GM12878 (cell line): Measurements from ENCODE around the gene ASPM. TPM values are rescaled to one million over a fixed set of nuclear protein-coding genes. Genes with fewer than 3 reads are reported as not detected.

Experiments used
- ATAC-seq: fragments of 200-7000 bp; cut with Tn5 transposase; 3 replicates; pipeline ENCODE4 v1.9.1; 2020; ENCODE audit warnings: mild to moderate bottlenecking, moderate library complexity
- BruUV-seq: library from RNA; stranded (reverse); fragments of 400-500 nt; replicated peaks from 2 replicates; lab custom pipeline; 2021; lab: Mats Ljungman, UMichigan
- CTCF ChIA-PET: fragments of 300-600 bp; sonication (Branson Sonifier 250); formaldehyde crosslinking; extraction: SDS; loops from one replicate; lab custom pipeline; 2021; ENCODE audit warnings: inconsistent platforms; lab: Yijun Ruan, JAX
- POLR2A ChIA-PET: fragments of 350-600 bp; formaldehyde crosslinking; extraction: SDS; loops from one replicate; lab custom pipeline; 2021; ENCODE audit warnings: inconsistent platforms; lab: Charles Lee
- RAD21 ChIA-PET: fragments of 300-600 bp; sonication (Branson Sonifier 250); formaldehyde crosslinking; loops from one replicate; lab custom pipeline; 2023; ENCODE audit warnings: antibody characterized with exemption; ENCODE audit not compliant: unreplicated experiment; lab: Charles Lee
- SMC1A ChIA-PET: fragments of 300-600 bp; sonication (Branson Sonifier 250); formaldehyde crosslinking; loops from one replicate; lab custom pipeline; 2023; ENCODE audit not compliant: unreplicated experiment, uncharacterized antibody; lab: Charles Lee
- DNase-seq: peaks from one replicate; pipeline ENCODE4 v3.0.0-alpha.2; 2011; ENCODE audit warnings: low read depth, low spot score
- FAIRE-seq: peaks from 3 replicates; lab custom pipeline; 2011; peaks lifted over from hg19 to GRCh38; lab: Jason Lieb, UNC
- H2AFZ ChIP-seq: 2 replicates; pipeline ENCODE4 v1.6.0; 2011; ENCODE audit warnings: low read depth, low read length, control low read depth; ENCODE audit not compliant: control insufficient read depth
- H3K27ac ChIP-seq: 2 replicates; pipeline ENCODE4 v1.5.1; 2011; ENCODE audit warnings: control low read depth; ENCODE audit not compliant: control insufficient read depth, insufficient read depth
- H3K27me3 ChIP-seq, 2 experiments: replicated peaks in 1 of 2; 2 replicates each; pipeline versions ENCODE4 v1.6.0 to v1.6.1; 2011; ENCODE audit warnings: low read length in 1 of 2; ENCODE audit not compliant: control insufficient read depth in 2 of 2, insufficient read depth in 2 of 2
- H3K36me3 ChIP-seq, 2 experiments: 2 replicates each; pipeline ENCODE4 v1.5.1; 2011; ENCODE audit warnings: low read length in 1 of 2; ENCODE audit not compliant: control insufficient read depth in 2 of 2, insufficient read depth in 2 of 2
- H3K4me1 ChIP-seq: 2 replicates; pipeline ENCODE4 v1.6.1; 2011; ENCODE audit warnings: mild to moderate bottlenecking, low read length, moderate library complexity, mixed read lengths; ENCODE audit not compliant: control insufficient read depth, insufficient read depth
- H3K4me2 ChIP-seq: 2 replicates; pipeline ENCODE4 v1.6.0; 2011; ENCODE audit warnings: control low read depth; ENCODE audit not compliant: control insufficient read depth, insufficient read depth
- H3K4me3 ChIP-seq: fragments of 200-600 bp; sonication (generic); 2 replicates; pipeline ENCODE4 v1.5.1; 2016
- H3K79me2 ChIP-seq: 2 replicates; pipeline ENCODE4 v1.6.0; 2011; ENCODE audit warnings: low read length; ENCODE audit not compliant: control insufficient read depth, insufficient read depth
- H3K9ac ChIP-seq: 2 replicates; pipeline ENCODE4 v1.8.0; 2011; ENCODE audit warnings: low read length, control low read depth, mixed read lengths; ENCODE audit not compliant: control insufficient read depth, insufficient read depth
- H3K9me3 ChIP-seq: replicated peaks from 3 replicates; pipeline ENCODE4 v1.5.1; 2011; ENCODE audit warnings: mild to moderate bottlenecking, low read length; ENCODE audit not compliant: control insufficient read depth, insufficient read depth
- H4K20me1 ChIP-seq: 2 replicates; pipeline ENCODE4 v1.6.0; 2011; ENCODE audit not compliant: control insufficient read depth, insufficient read depth
- ATF3 ChIP-seq: IDR thresholded peaks from 2 replicates; pipeline ENCODE4 v1.6.1; 2011; ENCODE audit warnings: low read depth, mild to moderate bottlenecking, low read length, moderate library complexity, borderline replicate concordance; ENCODE audit errors: extremely low read depth
- E2F8 ChIP-seq: fragments of 450-650 bp; IDR thresholded peaks from 2 replicates; pipeline ENCODE4 v1.6.1; 2018; ENCODE audit warnings: mild to moderate bottlenecking, low read depth, moderate library complexity; ENCODE audit not compliant: partially characterized antibody
- EGR1 ChIP-seq, 2 experiments: IDR thresholded peaks; 1 replicate in 1 of 2; 2 replicates in 1 of 2; pipeline ENCODE4 v1.6.1; 2011 to 2012; ENCODE audit warnings: low read depth in 2 of 2, low read length in 2 of 2, borderline replicate concordance in 1 of 2, mild to moderate bottlenecking in 1 of 2, moderate library complexity in 1 of 2
- ESRRA ChIP-seq: IDR thresholded peaks from 2 replicates; pipeline ENCODE4 v1.6.1; 2012; ENCODE audit warnings: mild to moderate bottlenecking, low read length, improper control_type of control experiment
- HDGF ChIP-seq: fragments of 450-650 bp; IDR thresholded peaks from 2 replicates; pipeline ENCODE4 v1.6.1; 2016; ENCODE audit warnings: antibody characterized with exemption
- IRF5 ChIP-seq: fragments of 450-650 bp; IDR thresholded peaks from 2 replicates; pipeline ENCODE4 v1.6.1; 2017; ENCODE audit warnings: borderline replicate concordance
- NRF1 ChIP-seq: conservative IDR thresholded peaks from 2 replicates; pipeline ENCODE4 v1.6.1; 2011; ENCODE audit warnings: mild to moderate bottlenecking, low read depth, low read length, improper control_type of control experiment
- PKNOX1 ChIP-seq: fragments of 450-650 bp; IDR thresholded peaks from 2 replicates; pipeline ENCODE4 v1.6.1; 2016; ENCODE audit warnings: mild to moderate bottlenecking
- RB1 ChIP-seq: fragments of 450-650 bp; formaldehyde crosslinking; IDR thresholded peaks from 2 replicates; pipeline ENCODE4 v1.6.1; 2017; ENCODE audit warnings: mild to moderate bottlenecking, borderline replicate concordance
- RCOR1 ChIP-seq: conservative IDR thresholded peaks from 2 replicates; pipeline ENCODE4 v1.6.1; 2012; ENCODE audit warnings: low read depth, low read length, improper control_type of control experiment
- SIX5 ChIP-seq: IDR thresholded peaks from 2 replicates; pipeline ENCODE4 v1.6.1; 2011; ENCODE audit warnings: mild to moderate bottlenecking, low read depth, low read length, moderate library complexity; ENCODE audit not compliant: severe bottlenecking
- SREBF2 ChIP-seq: IDR thresholded peaks from 2 replicates; pipeline ENCODE4 v1.6.1; 2012; ENCODE audit warnings: mild to moderate bottlenecking, low read length
- TARDBP ChIP-seq: IDR thresholded peaks from 2 replicates; pipeline ENCODE4 v1.6.1; 2016; ENCODE audit warnings: borderline replicate concordance
- ZNF687 ChIP-seq: fragments of 450-650 bp; IDR thresholded peaks from 2 replicates; pipeline ENCODE4 v1.6.1; 2017; ENCODE audit warnings: mild to moderate bottlenecking, moderate library complexity
- WGBS: methylation state at CpG from one replicate; pipeline ENCODE4 v1.1.6; 2016; ENCODE audit warnings: low lambda C conversion rate; ENCODE audit not compliant: insufficient replicate concordance, insufficient coverage; ENCODE audit errors: missing lambda C conversion rate; 5-methylcytosine and 5-hydroxymethylcytosine counted together
- in situ Hi-C: fragments of 300-500 bp; cut with MboI; formaldehyde crosslinking; loops from 9 replicates; pipeline ENCODE4 v1.14.3; 2018; ENCODE audit warnings: mixed read lengths
- intact Hi-C: fragments of 100-400 bp; cut with micrococcal nuclease; formaldehyde crosslinking; loops from one replicate; pipeline ENCODE4 v1.14.2; 2022; ENCODE audit not compliant: unreplicated experiment
- polyA plus RNA-seq, 11 experiments: library from polyadenylated mRNA; depleted of rRNA in 4 of 11; unstranded in 6 of 11; stranded (reverse) in 5 of 11; fragments of >200 nt; fragmentation: Nextera tagmentation in 4 of 11; fragmentation: Illumina TruSeq in 1 of 11; extraction: Ambion mirVana in 4 of 11; extraction: Trizol in 1 of 11; gene quantifications; 1 replicate in 1 of 11; 2 replicates in 10 of 11; pipeline versions ENCODE4 v1.2.1 to v1.2.3, GENCODE V29; 2011 to 2016; ENCODE audit warnings: inconsistent platforms in 2 of 11, missing spikeins in 2 of 11, low read depth in 1 of 11
- total RNA-seq, 4 experiments: library from RNA; depleted of rRNA in 3 of 4; stranded (reverse); fragments of >200 nt in 3 of 4; fragmentation: Illumina TruSeq in 1 of 4; extraction: Trizol in 1 of 4; gene quantifications; 2 replicates each; pipeline versions ENCODE4 v1.2.1 to v1.2.3, GENCODE V29; 2013 to 2021

The ASPM gene
- total and polyA plus RNA-seq, 10 of the 15 experiments (the other 5 are each of a cell fraction or from before 2014, with no cell fraction given), result 16.2 to 54.9 (median 26.4) TPM

- BruUV-seq, result no TSS peak
- no peak for TF ChIP-seq TARDBP
- TF ChIP-seq SIX5, result no peak
- TF ChIP-seq ZNF687, result no peak
- no peak for TF ChIP-seq PKNOX1
- TF ChIP-seq RCOR1, result no peak
- no peak for TF ChIP-seq NRF1
- no peak for TF ChIP-seq ESRRA
- TF ChIP-seq RB1, result no peak
- TF ChIP-seq ATF3, result no peak
- no peak for TF ChIP-seq E2F8
- no peak for TF ChIP-seq HDGF
- TF ChIP-seq IRF5, result no peak
- TF ChIP-seq EGR1 (IDR thresholded peaks at IDR 0.05; ENCODE audit: borderline replicate concordance in 1 of 2, low read depth in 2 of 2, low read length in 2 of 2), result no peak
- TF ChIP-seq SREBF2, result no peak
Observed at GRCh38 chr1:197156692-197157091, 10.2 kb upstream of the ASPM start.

More at GRCh38 chr1:197156692-197157091, 10.2 kb upstream of the ASPM start:
- no peak for DNase-seq
- ChIA-PET CTCF (interaction anchor here (0.9 to 1.4 kb wide), 2 partner anchors 15 to 24 kb away, joined by 3 read pairs; no protein-coding TSS in a partner anchor), POLR2A (no interaction called here), RAD21 (no interaction called here), SMC1A (interaction anchor here (0.7 to 1.0 kb wide), 2 partner anchors 14 to 83 kb away, joined by 3 read pairs; no protein-coding TSS in a partner anchor)
- no peaks in the 10 kb centered on the region for H3K27me3 ChIP-seq
- H3K9me3 ChIP-seq, result no peaks in the 10 kb centered on the region
- 100% methylated on average over 1 of the region's 1 CpG for WGBS
- ATAC-seq, result no peak
- no peak overlapping the region for H3K4me3 ChIP-seq
- FAIRE-seq, result no peak
- intact Hi-C loops (no loop called here), in situ Hi-C loops (no loop called here)
- H3K79me2 ChIP-seq, result no peaks in the 10 kb centered on the region
- H3K4me2 ChIP-seq, result no peak overlapping the region
- H3K36me3 ChIP-seq, result no peaks in the 10 kb centered on the region; a peak in 2 of 4 replicates
- no peak overlapping the region for H2AFZ ChIP-seq
- H3K27ac ChIP-seq, result no peak overlapping the region
- no peaks in the 10 kb centered on the region for H3K4me1 ChIP-seq
- no peak overlapping the region for H3K9ac ChIP-seq
- H4K20me1 ChIP-seq, result no peaks in the 10 kb centered on the region
